HEK293T (cell line): Measurements from ENCODE around the gene RTP3.

Source experiments
- ARNT ChIP-seq: fragments of 450-650 bp; IDR thresholded peaks from 2 replicates; pipeline ENCODE4 v1.6.1; 2017; ENCODE audit warnings: mild to moderate bottlenecking
- BHLHE40 ChIP-seq: fragments of 450-650 bp; IDR thresholded peaks from 2 replicates; pipeline ENCODE4 v1.6.1; 2016; ENCODE audit warnings: mild to moderate bottlenecking, moderate library complexity, borderline replicate concordance
- ELF4 ChIP-seq: fragments of 450-650 bp; IDR thresholded peaks from 2 replicates; pipeline ENCODE4 v1.6.1; 2017; ENCODE audit warnings: antibody characterized with exemption
- FOXA1 ChIP-seq: fragments of 450-650 bp; IDR thresholded peaks from 2 replicates; pipeline ENCODE4 v1.6.1; 2016; ENCODE audit warnings: mild to moderate bottlenecking
- FOXK2 ChIP-seq: fragments of 450-650 bp; IDR thresholded peaks from 2 replicates; pipeline ENCODE4 v1.6.1; 2016; ENCODE audit warnings: mild to moderate bottlenecking
- FOXM1 ChIP-seq: fragments of 450-650 bp; IDR thresholded peaks from 2 replicates; pipeline ENCODE4 v1.6.1; 2017; ENCODE audit warnings: mild to moderate bottlenecking, borderline replicate concordance
- L3MBTL2 ChIP-seq: fragments of 450-650 bp; conservative IDR thresholded peaks from 2 replicates; pipeline ENCODE4 v1.6.1; 2016; ENCODE audit warnings: mild to moderate bottlenecking
- LEF1 ChIP-seq: fragments of 450-650 bp; IDR thresholded peaks from 2 replicates; pipeline ENCODE4 v1.6.1; 2017; ENCODE audit warnings: mild to moderate bottlenecking, borderline replicate concordance
- SP1 ChIP-seq: fragments of 450-650 bp; IDR thresholded peaks from 2 replicates; pipeline ENCODE4 v1.6.1; 2017
- TARDBP ChIP-seq: fragments of 450-650 bp; IDR thresholded peaks from 2 replicates; pipeline ENCODE4 v1.6.1; 2016
- ZNF384 ChIP-seq: fragments of 450-650 bp; IDR thresholded peaks from 2 replicates; pipeline ENCODE4 v1.6.1; 2016
- TF ChIP-seq, protein P1 (sequence below): fragments of 450-650 bp; IDR thresholded peaks from 2 replicates; pipeline ENCODE4 v1.6.1; 2016

DNA sequence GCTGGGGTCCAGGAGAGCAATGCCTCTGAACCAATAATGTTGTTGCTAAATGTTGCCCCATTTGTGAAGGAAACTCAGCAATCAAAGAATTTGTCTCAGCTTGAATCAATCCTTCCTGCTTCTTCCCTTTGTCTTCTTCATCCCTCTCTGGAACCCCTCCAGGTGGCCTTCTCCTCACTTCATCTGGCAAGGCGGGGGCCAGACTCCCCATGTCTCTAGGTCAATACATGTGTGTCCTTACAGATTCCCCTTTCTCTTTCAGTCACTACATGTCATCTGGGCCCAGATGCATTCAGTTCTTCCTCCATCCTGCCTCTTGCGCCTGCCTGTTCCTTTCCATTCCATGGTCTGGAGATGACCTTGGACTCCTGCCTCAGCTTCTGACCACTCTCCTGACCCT is 25.0 kb upstream of the RTP3 start:
- no peak for TF ChIP-seq SP1
- no peak for TF ChIP-seq FOXA1
- no peak for TF ChIP-seq FOXM1
- no peak for TF ChIP-seq ARNT
- no peak for TF ChIP-seq BHLHE40
- TF ChIP-seq ZNF384, result no peak
- no peak for TF ChIP-seq TARDBP
- no peak for TF ChIP-seq L3MBTL2
- no peak for TF ChIP-seq LEF1
- TF ChIP-seq FOXK2, result no peak
- TF ChIP-seq, protein P1, sequence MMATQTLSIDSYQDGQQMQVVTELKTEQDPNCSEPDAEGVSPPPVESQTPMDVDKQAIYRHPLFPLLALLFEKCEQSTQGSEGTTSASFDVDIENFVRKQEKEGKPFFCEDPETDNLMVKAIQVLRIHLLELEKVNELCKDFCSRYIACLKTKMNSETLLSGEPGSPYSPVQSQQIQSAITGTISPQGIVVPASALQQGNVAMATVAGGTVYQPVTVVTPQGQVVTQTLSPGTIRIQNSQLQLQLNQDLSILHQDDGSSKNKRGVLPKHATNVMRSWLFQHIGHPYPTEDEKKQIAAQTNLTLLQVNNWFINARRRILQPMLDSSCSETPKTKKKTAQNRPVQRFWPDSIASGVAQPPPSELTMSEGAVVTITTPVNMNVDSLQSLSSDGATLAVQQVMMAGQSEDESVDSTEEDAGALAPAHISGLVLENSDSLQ, result no peak
- TF ChIP-seq ELF4, result no peak
